HG02973 (cell line): ENCODE results near the gene TCEAL9.
A peak's percentile ranks its signal among the peaks of the same experiment; 100 is the strongest.
"Not testable (repeated sequence)": the region's sequence is repeated elsewhere in the genome, so short reads cannot be mapped to it uniquely, and the experiment has no call there.

Experiments
- ATAC-seq: cut with Tn5 transposase; IDR thresholded peaks from one replicate; pipeline ENCODE4 v1.9.1; 2021; ENCODE audit warnings: moderate library complexity; ENCODE audit not compliant: unreplicated experiment

TCEAL9 gene, protein sequence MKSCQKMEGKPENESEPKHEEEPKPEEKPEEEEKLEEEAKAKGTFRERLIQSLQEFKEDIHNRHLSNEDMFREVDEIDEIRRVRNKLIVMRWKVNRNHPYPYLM

DNA sequence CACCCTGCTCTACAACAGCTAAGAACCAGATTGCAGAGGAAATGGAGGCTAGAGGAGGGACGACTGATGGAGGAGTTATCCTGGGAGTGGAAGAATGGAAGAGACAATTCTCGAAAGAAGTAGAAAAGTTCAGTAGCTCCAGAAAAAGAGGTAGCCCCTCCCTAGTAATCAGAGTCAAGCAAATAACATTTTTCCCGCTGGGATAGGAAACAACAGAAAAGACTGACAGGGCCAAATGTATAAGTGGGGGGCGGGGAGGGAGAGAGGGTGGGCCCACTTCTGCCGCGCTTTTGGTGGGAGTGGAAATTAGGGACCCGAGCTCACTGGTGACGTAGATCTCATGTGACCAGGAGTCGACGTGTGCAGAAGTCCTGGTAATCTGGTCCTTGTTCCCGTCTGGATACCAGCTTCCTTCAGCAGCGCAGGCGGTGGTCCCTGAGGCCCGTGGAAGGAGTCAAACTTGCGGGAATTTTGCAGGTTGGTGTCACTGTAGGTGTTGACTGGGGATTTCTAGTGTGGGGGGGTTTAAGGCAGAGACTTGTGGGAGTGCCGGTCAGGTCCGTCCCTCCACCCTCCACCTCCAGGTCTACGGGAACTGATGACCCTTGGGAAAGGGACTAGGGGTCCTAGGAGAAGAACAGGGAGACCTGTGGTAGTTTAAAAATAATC lies at the start of gene TCEAL9:
Gene TCEAL9 (plus strand): TSS at position 377 of the 669 bp plus-strand sequence. CDS start 1,179 bp downstream, outside the sequence.
- ATAC-seq = no peak

DNA sequence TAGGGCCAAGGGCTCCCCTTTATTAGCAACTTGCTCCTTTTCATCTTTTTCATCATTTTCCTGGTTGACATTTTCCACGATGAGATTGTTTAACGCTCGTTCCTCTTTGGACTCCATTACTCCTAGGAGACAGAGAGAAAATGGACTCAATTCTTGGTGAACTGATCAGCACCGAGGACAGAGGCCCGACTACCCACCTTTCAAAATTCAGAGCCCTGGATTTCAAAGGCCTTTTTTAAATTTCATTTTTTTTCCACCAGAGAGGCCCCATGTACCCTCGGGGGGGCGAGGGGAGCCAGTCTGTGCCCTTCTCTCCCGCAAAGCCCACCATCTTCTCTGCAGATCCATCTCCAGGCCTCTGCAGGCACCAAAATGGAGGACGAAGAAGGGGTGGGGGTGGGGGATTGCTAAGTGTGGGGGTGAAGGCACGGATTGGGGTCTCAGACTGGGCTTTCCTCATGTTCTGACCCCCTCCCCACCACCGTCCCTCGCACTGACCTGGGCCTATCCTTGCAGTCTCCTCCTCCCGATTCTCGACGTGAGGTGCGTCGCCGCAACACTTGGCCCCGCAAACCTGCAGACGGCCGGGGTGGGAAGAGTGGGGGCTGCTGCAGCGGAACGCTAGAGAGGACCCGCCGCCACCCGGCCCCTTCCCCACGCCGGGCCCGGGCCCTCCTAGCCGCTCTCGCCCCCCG lies 46.3 kb upstream of the TCEAL9 start:
- ATAC-seq = no peak

- peak; percentile 99 for ATAC-seq
Observed at GRCh38 chrX:103310555-103311398, 45.5 kb upstream of the TCEAL9 start, which contains the start of gene BEX2. BEX2 (minus strand) TSS chrX:103310990; CDS start chrX:103309976, 1,014 bp downstream.

- no peak for ATAC-seq
Observed at GRCh38 chrX:103311399-103311780, 44.9 kb upstream of the TCEAL9 start.

DNA sequence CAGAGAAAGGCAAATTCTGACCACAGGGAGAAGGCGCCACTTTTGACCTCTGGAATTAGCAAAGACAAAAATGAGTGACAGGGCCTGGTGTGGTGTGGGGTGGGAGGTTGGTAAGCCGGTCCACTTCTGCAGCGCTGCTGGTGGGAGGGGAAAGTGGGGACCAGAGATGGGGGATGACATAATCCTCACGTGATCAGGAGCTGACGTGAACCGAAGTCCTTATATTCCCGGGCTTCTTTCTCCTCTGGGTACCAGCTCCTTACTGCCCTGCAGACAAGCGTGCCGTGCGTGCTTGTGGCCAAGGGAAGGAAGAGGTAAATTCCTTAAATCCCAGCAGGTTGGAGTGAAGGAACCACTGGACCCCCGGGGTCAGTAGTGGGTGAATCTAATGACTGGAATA lies 26.3 kb upstream of the TCEAL9 start, which contains the start of gene TCEAL7:
Gene TCEAL7 (plus strand): TSS at position 249 of the 400 bp plus-strand sequence. CDS start 1,165 bp downstream, outside the sequence.
- ATAC-seq = no peak

- no peak for ATAC-seq
Observed at GRCh38 chrX:103330681-103331288, 25.5 kb upstream of the TCEAL9 start.

GRCh38 chrX:103338663-103339062 lies 17.6 kb upstream of the TCEAL9 start:
- no peak for ATAC-seq

- ATAC-seq = no peak
Observed at GRCh38 chrX:103343105-103343504, 13.2 kb upstream of the TCEAL9 start.

- no peak for ATAC-seq
Observed at GRCh38 chrX:103344606-103345005, 11.7 kb upstream of the TCEAL9 start.

DNA sequence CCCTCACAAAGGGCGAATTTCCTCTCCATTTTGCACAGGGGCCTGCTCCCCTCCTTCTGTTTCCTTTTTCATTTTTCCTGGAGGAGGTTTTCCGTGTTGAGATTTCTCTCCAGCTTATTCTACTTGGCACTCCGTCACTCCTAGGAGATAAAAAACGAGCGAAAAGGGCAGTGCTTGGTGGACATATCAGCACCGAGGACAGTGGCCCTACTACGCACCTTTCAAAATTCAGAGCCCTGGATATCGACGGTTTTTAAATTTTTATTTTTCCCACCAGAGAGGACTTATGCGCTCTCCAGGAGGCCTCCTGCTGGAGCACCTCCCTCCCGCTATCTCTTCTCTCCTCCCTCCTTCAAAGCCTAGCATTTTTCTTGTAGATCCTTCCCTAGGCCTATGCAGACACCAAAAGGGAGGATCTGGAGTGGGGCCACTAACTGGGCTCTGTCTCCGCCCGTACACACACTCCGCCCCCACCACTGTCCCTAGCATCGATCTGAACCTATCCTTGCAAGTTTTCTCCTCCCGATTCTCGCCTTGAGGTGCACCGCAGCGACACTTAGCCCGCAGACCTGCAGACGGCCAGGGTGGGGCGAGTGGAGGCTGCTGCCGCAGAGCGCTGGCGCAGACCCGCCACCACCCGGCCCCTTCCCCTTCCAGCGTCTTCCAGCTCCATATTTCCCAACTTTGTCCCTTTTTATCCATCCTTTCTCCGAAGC lies 8.5 kb upstream of the TCEAL9 start:
- no peak for ATAC-seq

- no peak for ATAC-seq
Observed at GRCh38 chrX:103356858-103357257, 552 bp downstream of the TCEAL9 start.

GRCh38 chrX:103357871-103358270 lies 1.6 kb downstream of the TCEAL9 start:
- no peak for ATAC-seq

- not testable (repeated sequence) for ATAC-seq
Observed at GRCh38 chrX:103359605-103360004, 3.3 kb downstream of the TCEAL9 start.

DNA sequence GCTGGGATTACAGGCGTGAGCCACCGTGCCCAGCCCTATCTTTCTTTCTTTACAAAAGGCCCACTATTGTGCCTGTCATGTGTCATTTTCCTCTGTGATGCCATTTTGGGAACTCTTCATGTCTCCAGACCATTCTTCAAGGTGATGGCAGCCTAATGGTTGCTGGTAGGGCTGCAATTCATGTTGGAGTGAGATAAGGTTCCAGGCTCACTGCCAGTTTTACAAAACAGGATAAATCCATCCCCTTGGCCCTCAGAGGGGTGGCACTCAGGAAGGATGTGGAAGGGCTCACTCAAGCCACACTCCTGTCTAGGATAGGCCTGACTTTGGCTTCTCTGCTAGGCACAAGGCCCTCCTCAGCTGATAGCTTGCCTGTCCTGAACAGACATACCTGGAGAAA lies 3.8 kb downstream of the TCEAL9 start:
- ATAC-seq = no peak

DNA sequence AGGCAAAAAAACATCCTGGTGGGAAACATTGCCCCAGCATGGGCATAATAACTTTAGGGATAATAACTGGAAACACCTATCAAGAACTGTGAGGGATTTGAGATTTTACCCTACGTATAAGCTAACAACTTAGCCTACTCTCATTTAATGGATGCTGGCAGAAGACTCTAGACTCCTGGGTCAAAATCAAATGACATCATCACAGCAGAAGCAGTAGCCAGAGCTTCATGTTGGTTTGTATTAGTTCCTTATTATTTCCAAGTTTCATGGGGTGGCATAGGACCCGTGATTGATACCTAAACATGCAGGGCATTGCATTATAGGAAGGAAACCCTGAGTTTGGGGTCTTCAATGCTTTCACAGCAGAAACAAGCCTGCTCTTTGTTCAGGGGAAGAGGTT lies 4.6 kb downstream of the TCEAL9 start:
- no peak for ATAC-seq

DNA sequence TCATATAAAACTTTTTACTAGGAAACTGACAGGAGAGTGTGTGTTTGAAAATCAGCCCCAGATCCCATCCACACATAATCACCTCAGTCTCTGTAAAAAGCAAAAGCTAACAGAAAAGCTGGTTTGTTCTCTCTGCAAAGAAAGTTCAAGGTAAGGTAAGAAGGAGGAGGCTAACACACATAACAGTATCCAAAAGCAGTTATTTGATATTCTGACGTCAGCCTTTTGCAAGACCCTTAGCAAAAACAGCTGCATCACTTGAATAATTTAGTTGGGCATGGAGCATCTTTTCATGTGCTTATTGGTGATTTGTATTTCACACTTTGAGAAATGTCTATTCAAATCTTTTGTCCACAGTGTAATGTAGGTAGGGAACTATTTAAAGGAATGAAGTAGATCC lies 5.5 kb downstream of the TCEAL9 start:
- ATAC-seq = no peak

GRCh38 chrX:103362474-103362873 lies 6.2 kb downstream of the TCEAL9 start:
- ATAC-seq = no peak

GRCh38 chrX:103363046-103363445 lies 6.7 kb downstream of the TCEAL9 start:
- no peak for ATAC-seq

DNA sequence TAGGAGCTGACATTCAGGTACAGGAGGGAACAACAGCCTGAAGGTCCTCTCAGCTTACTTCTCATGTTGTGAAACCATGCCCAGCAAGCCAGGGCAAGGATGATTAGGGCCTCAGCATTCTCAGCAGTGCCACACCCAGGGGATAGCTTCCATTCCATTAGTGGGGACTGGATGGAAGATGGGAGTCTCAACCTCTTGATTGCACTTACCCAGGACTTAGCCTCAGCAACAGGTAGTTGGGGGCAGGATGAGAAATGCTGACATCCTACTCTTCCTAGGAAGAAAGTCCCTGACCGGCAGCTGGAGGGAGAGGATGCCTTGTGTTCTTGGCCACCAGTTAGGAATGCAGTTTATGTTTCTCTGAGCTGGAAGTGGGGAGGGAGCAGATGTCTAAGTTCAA lies 11.2 kb downstream of the TCEAL9 start:
- no peak for ATAC-seq

GRCh38 chrX:103369479-103369878 lies 13.2 kb downstream of the TCEAL9 start:
- ATAC-seq = no peak
